Erythroblast (primary cell): ENCODE results near the gene MYBPH.

Experiments
- GATA1 ChIP-seq: IDR thresholded peaks from 2 replicates; pipeline ENCODE4 v1.6.1; 2011; ENCODE audit warnings: low read depth, mild to moderate bottlenecking, control low read depth, low read length, moderate library complexity
- POLR2A ChIP-seq: IDR thresholded peaks from 2 replicates; pipeline ENCODE4 v1.6.1; 2011; ENCODE audit warnings: mild to moderate bottlenecking, low read length

- TF ChIP-seq POLR2A (no peak), GATA1 (no peak)
Observed at GRCh38 chr1:203165101-203165799, 10.4 kb downstream of the MYBPH start.
